Cardiac muscle cell (in vitro differentiated cells and primary cell): ENCODE results near the gene SLC30A7. TPM values are rescaled to one million over a fixed set of nuclear protein-coding genes. Genes with fewer than 3 reads are reported as not detected.

Source experiments
- DNase-seq, 2 donors: peaks; one replicate each; pipeline versions ENCODE4 v3.0.0 to v3.0.0-alpha.2; 2010 to 2017; ENCODE audit warnings: low read depth in 1 of 2, low spot score in 1 of 2
- H3K27ac ChIP-seq: fragments of 200-600 bp; sonication (generic); 2 replicates; pipeline ENCODE4 v1.5.1; 2016
- H3K27me3 ChIP-seq: fragments of 200-600 bp; sonication (generic); 2 replicates; pipeline ENCODE4 v1.6.0; 2016; ENCODE audit warnings: control low read depth
- H3K36me3 ChIP-seq: fragments of 200-600 bp; sonication (generic); 2 replicates; pipeline ENCODE4 v1.5.1; 2016; ENCODE audit warnings: control low read depth
- H3K4me1 ChIP-seq: fragments of 200-600 bp; sonication (generic); 2 replicates; pipeline ENCODE4 v1.8.1; 2017; ENCODE audit warnings: low read depth, mild to moderate bottlenecking, mixed run types
- H3K4me3 ChIP-seq: fragments of 200-600 bp; sonication (generic); 2 replicates; pipeline ENCODE4 v1.5.1; 2016; ENCODE audit warnings: mild to moderate bottlenecking
- H3K9me3 ChIP-seq: fragments of 200-600 bp; sonication (generic); 2 replicates; pipeline ENCODE4 v1.5.1; 2017; ENCODE audit warnings: low read depth, mild to moderate bottlenecking, control low read depth
- CTCF ChIP-seq: IDR thresholded peaks from 2 replicates; pipeline ENCODE4 v1.5.1; 2012; ENCODE audit warnings: low read depth, mild to moderate bottlenecking, low read length
- polyA plus RNA-seq: library from polyadenylated mRNA; unstranded; fragments of >200 nt; fragmentation: Nextera tagmentation; extraction: Ambion mirVana; gene quantifications from 2 replicates; pipeline ENCODE4 v1.2.1, GENCODE V29; 2016
- total RNA-seq: library from RNA; depleted of rRNA; stranded (reverse); fragments of >200 nt; gene quantifications from 2 replicates; pipeline ENCODE4 v1.2.3, GENCODE V29; 2016

SLC30A7 gene
- total and polyA plus RNA-seq, 2 experiments from 2014 or later = 5.3 to 6.9 TPM

DNA sequence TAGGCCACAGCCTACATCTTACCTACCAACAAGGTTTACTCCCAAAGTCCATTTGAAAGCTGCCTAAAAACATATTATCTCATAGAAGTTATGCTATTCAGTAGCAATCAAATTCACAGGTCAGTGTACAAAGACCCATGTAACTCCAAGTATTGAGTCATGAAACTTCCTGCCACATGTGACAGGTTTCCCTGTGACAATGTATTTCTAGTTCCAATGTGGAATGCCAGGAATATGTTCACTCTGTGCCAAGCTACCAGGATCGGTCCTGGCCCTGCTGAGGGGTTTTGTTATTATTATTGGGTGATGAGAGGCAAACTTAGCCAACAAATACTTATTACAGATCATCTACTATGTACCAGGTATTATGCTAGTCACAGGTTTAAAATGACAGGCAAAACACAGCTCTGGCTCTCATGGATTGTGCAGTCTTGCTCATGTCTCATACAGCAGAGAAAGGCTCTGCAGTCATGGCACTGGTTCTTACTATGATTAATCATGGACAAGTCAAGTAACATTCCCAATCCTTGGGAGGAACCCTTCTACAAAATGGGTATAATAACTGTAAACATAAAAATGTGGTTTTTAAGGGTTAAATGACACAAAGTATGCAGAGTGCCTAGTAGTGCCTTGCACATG, 107.2 kb downstream of the SLC30A7 start:
- no peaks in the 10 kb centered on the region for H3K9me3 ChIP-seq
- H3K36me3 ChIP-seq = peaks cover 7% of the 10 kb centered on the region
- no peak overlapping the region for H3K27ac ChIP-seq
- no peak overlapping the region for H3K4me3 ChIP-seq
- H3K4me1 ChIP-seq = no peaks in the 10 kb centered on the region
- DNase-seq = no peak
- no peak for TF ChIP-seq CTCF
- no peaks in the 10 kb centered on the region for H3K27me3 ChIP-seq

DNA sequence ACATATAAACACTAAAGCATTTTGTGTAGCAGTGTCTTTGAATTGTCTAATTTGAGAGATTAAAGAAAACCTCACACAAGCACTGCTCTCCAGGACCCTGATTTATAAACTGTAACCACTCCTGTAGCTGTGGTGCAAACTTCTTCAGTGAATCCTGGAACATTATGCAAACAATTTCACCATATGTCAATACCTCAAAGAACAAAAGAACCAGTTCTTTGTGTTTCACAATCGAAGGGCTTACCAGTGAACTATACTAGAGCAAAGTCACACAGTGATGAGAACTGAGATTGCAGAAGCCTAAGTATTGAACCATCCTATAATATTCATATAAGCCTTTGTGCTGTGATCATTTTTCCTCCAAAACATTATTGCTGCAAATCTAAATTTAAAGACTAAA, 108.2 kb downstream of the SLC30A7 start:
- Histone ChIP-seq H3K27ac (no peak overlapping the region), H3K9me3 (no peaks in the 10 kb centered on the region), H3K36me3 (peaks cover 7% of the 10 kb centered on the region), H3K4me1 (no peaks in the 10 kb centered on the region), H3K4me3 (no peak overlapping the region), H3K27me3 (no peaks in the 10 kb centered on the region)
- DNase-seq = peak in 1 of 2 donors; percentile 72
- no peak for TF ChIP-seq CTCF

GRCh38 chr1:101004670-101005069, 108.8 kb downstream of the SLC30A7 start:
- Histone ChIP-seq H3K27ac (no peak overlapping the region), H3K27me3 (no peaks in the 10 kb centered on the region), H3K36me3 (peaks cover 7% of the 10 kb centered on the region), H3K4me3 (no peak overlapping the region), H3K9me3 (no peaks in the 10 kb centered on the region), H3K4me1 (no peaks in the 10 kb centered on the region)
- DNase-seq = peak in 1 of 2 donors; percentile 78
- no peak for TF ChIP-seq CTCF

GRCh38 chr1:101005183-101005582, 109.3 kb downstream of the SLC30A7 start:
- no peak overlapping the region for H3K4me3 ChIP-seq
- peaks cover 7% of the 10 kb centered on the region for H3K36me3 ChIP-seq
- peaks cover 2% of the 10 kb centered on the region for H3K4me1 ChIP-seq
- no peaks in the 10 kb centered on the region for H3K27me3 ChIP-seq
- TF ChIP-seq CTCF = no peak
- no peak for DNase-seq
- H3K9me3 ChIP-seq = no peaks in the 10 kb centered on the region
- no peak overlapping the region for H3K27ac ChIP-seq

DNA sequence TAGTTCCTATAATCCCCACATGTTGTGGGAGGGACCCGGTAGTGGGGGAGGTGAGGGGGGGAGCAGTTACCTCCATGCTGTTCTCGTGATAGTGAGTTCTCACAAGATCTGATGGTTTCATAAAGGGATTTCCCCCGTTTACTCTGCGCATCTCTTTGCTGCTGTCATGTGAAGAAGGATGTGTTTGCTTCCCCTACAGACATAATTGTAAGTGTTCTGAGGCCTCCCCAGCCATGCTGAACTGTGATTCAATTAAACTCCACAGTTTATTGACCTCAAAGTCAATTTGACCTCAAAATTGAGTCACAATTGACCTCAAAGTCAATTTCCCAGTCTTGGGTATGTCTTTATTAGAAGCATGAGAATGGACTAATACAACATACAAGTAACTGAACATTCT, 110.0 kb downstream of the SLC30A7 start:
- Histone ChIP-seq H3K27me3 (no peaks in the 10 kb centered on the region), H3K4me3 (no peak overlapping the region), H3K27ac (no peak overlapping the region), H3K4me1 (peaks cover 9% of the 10 kb centered on the region), H3K9me3 (no peaks in the 10 kb centered on the region), H3K36me3 (peaks cover 2% of the 10 kb centered on the region)
- DNase-seq = no peak
- TF ChIP-seq CTCF = no peak

DNA sequence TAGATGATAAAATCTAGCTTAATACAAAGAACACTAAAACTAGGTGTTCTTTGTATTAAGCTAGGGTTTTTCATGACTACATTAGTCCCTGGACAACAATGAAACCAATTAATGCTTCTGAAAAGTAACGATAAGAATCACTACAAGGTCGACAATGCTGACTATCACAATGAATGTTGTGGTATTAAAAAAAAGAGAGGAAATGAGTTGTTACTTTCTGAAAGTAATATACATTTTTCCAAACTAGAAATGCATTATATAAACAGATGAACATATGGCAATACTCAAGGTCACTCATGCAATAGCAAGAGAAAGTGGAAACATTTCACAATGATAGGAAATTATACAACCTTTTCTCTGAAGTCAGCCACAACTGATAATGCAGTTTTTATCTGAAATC, 110.7 kb downstream of the SLC30A7 start:
- Histone ChIP-seq H3K9me3 (no peaks in the 10 kb centered on the region), H3K27ac (no peak overlapping the region), H3K4me1 (peaks cover 10% of the 10 kb centered on the region), H3K27me3 (no peaks in the 10 kb centered on the region), H3K36me3 (no peaks in the 10 kb centered on the region), H3K4me3 (no peak overlapping the region)
- no peak for TF ChIP-seq CTCF
- DNase-seq = peak in 1 of 2 donors; percentile 32
